ENCODE data around the gene ANAPC5. TPM values are rescaled to one million over a fixed set of nuclear protein-coding genes. Genes with fewer than 3 reads are reported as not detected.

The ANAPC5 gene
- total RNA-seq, 1 experiment from 2014 or later, result 101 TPM

DNA sequence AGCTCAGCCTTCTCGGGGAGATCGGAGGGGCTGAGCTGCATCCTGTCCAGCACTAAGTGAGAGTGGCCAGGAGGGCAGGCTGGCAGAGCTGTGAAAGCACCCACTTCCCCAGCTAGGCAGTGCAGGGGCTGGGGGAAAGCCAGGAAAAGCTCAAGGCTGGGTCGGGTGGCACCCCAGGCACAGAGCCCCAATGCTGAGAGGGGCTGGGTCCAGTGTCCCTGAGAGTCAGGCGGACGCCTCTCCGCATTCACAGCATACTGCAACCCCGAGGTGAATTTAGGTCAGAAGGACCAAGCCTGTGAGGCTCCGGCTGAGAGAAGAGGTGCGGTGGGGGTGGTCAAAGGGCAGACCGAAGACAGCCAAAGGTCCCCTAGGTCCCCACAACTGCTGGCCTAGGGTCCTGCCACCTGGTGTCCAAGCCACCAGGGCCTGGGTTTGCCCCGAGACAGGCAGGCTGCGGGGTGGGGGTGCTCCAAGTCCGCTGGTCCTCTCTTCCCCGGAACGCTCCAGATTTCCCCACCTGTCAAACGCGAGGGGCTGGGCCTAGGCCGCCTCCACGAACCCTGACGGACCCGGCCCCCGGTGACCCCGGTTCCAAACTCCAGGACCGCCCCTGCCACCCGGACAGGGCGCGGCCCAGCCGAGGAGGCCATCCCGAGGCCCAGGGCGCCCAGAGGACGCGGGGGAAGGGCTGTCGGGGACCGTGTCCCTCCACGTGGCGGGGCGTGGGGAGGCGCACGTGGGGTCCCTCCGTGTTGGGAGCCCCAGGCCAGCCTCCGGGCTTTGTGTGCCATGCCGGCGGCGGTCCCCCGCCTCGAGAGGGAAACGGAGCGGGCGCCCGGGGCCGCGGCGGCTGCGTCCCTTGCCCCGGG is 56.2 kb downstream of the ANAPC5 start:
- Histone ChIP-seq H3K9ac (ENCODE audit: extremely low read depth, insufficient read length, low read length) (peak overlapping the region; percentile 80), H2AK5ac (ENCODE audit: insufficient read length, low read length) (no peak overlapping the region), H3K4me1 (ENCODE audit: insufficient read depth, low read length) (peaks cover 3% of the 10 kb centered on the region; the same call in 1 of the 2 replicates), H4K5ac (ENCODE audit: insufficient read length, low read depth, low read length) (no peak overlapping the region), H3K27ac (ENCODE audit: insufficient read length, low read depth, low read length) (no peak overlapping the region), H3K4ac (ENCODE audit: low read depth, low read length) (no peak overlapping the region), H3K9me3 (ENCODE audit: control insufficient read depth, low read depth, low read length) (no peaks in the 10 kb centered on the region), H2AFZ (ENCODE audit: low read length) (no peak overlapping the region), H3K79me2 (ENCODE audit: insufficient read depth, low read length) (peaks cover 2% of the 10 kb centered on the region; the same call in 1 of the 2 replicates), H2BK15ac (ENCODE audit: low read depth, low read length) (no peak overlapping the region), H3T11ph (ENCODE audit: low read length) (no peak overlapping the region), H4K8ac (replicated peaks; ENCODE audit: insufficient read length, low read depth, low read length) (no peak overlapping the region), H2BK5ac (ENCODE audit: insufficient read length, low read length) (no peak overlapping the region), H2BK12ac (ENCODE audit: insufficient read length, low read depth, low read length) (no peak overlapping the region), H3K79me1 (ENCODE audit: insufficient read depth, low read depth, low read length, poor library complexity, severe bottlenecking) (peaks cover 3% of the 10 kb centered on the region), H4K91ac (ENCODE audit: insufficient read length, low read depth, low read length) (no peak overlapping the region), H4K20me1 (ENCODE audit: control insufficient read depth, insufficient read depth, insufficient read length) (no peaks in the 10 kb centered on the region), H3K18ac (ENCODE audit: insufficient read length, low read depth, low read length) (no peak overlapping the region), H3K23ac (ENCODE audit: insufficient read length, low read depth, low read length) (no peak overlapping the region), H3K23me2 (ENCODE audit: insufficient read length, low read depth, low read length, poor library complexity, severe bottlenecking) (peaks cover 14% of the 10 kb centered on the region), H2BK20ac (ENCODE audit: low read depth, low read length, poor library complexity, severe bottlenecking) (no peak overlapping the region), H3K4me2 (ENCODE audit: insufficient read depth, insufficient read length, low read length) (peak overlapping the region; percentile 75), H3K27me3 (ENCODE audit: insufficient read depth, low read length) (no peaks in the 10 kb centered on the region), H2BK120ac (ENCODE audit: low read depth, low read length, poor library complexity, severe bottlenecking) (no peak overlapping the region), H3K14ac (ENCODE audit: insufficient read depth, low read length) (peak overlapping the region; percentile 68), H3K56ac (ENCODE audit: insufficient read length, low read depth, low read length) (no peak overlapping the region)
- no peaks in the 10 kb centered on the region; a peak in 1 of 5 replicates for H3K9me3 Mint-ChIP-seq
- no peaks in the 10 kb centered on the region for H3K27me3 Mint-ChIP-seq (ENCODE audit: low read depth)
- peak overlapping the region in 1 of 3 experiments; percentile 70; a peak in 1 of 7 replicates for H3K27ac Mint-ChIP-seq
- TF ChIP-seq CTCF (conservative IDR thresholded peaks at IDR 0.05), result no peak
- peak; percentile 50 for DNase-seq
- H3K4me3 Mint-ChIP-seq, result peak overlapping the region; percentile 82 to 90
- H3K4me1 Mint-ChIP-seq, result peaks cover 5 to 8% of the 10 kb centered on the region in 2 experiments
- peaks cover 6 to 14% (median 12%) of the 10 kb centered on the region in 3 experiments; a peak in 6 of 7 replicates for H3K36me3 Mint-ChIP-seq (ENCODE audit: insufficient read depth in 1 of 3, low read depth in 3 of 3)
- no CpG with 5 or more reads among the region's 55 CpGs for WGBS (ENCODE audit: extremely low coverage, insufficient read length, low lambda C conversion rate)
